Epithelial cell of proximal tubule (primary cell): ENCODE results near the gene UCP2. TPM values are rescaled to one million over a fixed set of nuclear protein-coding genes. Genes with fewer than 3 reads are reported as not detected.
A peak's percentile ranks its signal among the peaks of the same experiment; 100 is the strongest.
"Not testable (repeated sequence)": the region's sequence is repeated elsewhere in the genome, so short reads cannot be mapped to it uniquely, and the experiment has no call there.

Experiments used
- DNase-seq: peaks from one replicate; pipeline ENCODE4 v3.0.0-alpha.2; 2011; ENCODE audit warnings: low read depth
- H3K4me3 ChIP-seq: 2 replicates; pipeline ENCODE4 v1.5.1; 2011; ENCODE audit warnings: low read depth, mild to moderate bottlenecking, low read length
- total RNA-seq: library from RNA; depleted of rRNA; stranded (reverse); fragments of >200 nt; gene quantifications from 2 replicates; pipeline ENCODE4 v1.2.3, GENCODE V29; 2015
- TF ChIP-seq, protein P1 (sequence below): conservative IDR thresholded peaks from 2 replicates; pipeline ENCODE4 v1.5.1; 2012; ENCODE audit warnings: low read depth, mild to moderate bottlenecking, low read length

Gene UCP2
- total RNA-seq, 1 donor from 2014 or later, result 86.2 TPM

DNA sequence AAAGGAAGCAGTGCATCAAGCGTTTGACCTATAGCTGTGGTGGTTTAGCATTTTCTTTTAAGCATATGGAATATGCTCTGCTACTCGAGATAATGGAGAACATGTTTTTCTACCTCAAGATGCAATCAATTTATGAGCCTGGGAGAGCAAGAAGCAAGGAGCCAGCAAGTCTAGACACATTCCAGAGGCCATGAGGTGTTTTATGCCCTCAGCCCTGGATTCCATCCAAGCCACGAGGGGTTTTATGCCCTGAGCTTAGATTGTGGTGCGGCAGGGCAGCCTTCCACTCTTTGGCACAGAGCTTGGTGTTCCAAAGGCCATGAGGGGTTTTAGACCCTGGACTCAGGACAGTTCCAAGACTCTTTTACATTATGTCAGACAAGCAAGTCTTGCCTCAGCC lies 43.5 kb downstream of the UCP2 start:
- DNase-seq, result no peak
- H3K4me3 ChIP-seq, result no peak overlapping the region
- TF ChIP-seq, protein P1, sequence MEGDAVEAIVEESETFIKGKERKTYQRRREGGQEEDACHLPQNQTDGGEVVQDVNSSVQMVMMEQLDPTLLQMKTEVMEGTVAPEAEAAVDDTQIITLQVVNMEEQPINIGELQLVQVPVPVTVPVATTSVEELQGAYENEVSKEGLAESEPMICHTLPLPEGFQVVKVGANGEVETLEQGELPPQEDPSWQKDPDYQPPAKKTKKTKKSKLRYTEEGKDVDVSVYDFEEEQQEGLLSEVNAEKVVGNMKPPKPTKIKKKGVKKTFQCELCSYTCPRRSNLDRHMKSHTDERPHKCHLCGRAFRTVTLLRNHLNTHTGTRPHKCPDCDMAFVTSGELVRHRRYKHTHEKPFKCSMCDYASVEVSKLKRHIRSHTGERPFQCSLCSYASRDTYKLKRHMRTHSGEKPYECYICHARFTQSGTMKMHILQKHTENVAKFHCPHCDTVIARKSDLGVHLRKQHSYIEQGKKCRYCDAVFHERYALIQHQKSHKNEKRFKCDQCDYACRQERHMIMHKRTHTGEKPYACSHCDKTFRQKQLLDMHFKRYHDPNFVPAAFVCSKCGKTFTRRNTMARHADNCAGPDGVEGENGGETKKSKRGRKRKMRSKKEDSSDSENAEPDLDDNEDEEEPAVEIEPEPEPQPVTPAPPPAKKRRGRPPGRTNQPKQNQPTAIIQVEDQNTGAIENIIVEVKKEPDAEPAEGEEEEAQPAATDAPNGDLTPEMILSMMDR, result no peak

DNA sequence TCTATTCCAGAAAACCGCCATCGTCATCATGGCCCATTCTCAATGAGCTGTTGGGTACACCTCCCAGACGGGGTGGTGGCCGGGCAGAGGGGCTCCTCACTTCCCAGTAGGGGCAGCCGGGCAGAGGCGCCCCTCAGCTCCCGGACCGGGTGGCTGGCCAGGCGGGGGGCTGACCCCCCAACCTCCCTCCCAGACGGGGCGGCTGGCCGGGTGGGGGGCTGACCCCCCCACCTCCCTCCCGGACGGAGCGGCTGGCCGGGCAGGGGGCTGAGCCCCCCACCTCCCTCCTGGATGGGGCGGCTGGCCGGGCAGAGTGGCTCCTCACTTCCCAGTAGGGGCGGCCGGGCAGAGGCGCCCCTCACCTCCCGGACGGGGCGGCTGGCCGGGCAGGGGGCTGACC lies 46.6 kb downstream of the UCP2 start:
- not testable (repeated sequence) for DNase-seq, H3K4me3 ChIP-seq

DNA sequence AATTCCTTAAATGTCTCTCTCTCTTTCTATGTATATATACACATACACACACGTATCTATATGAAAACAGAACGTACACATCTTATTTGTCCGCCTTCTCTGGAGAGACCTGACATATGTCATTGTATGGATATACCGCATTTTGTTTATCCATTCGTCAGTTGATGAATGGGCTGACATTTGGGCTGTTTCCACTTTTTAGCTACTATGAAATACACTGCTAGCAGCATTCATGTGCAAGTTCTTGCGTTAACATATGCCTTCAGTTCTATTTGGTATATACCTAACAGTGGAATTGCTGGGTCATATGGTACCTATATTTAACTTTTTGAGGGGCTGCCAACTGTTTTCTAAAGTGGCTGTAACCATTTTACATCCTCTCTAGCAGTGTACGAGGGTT lies 49.9 kb downstream of the UCP2 start:
- TF ChIP-seq, protein P1, result no peak

GRCh38 chr11:73931951-73932350 lies 50.7 kb downstream of the UCP2 start:
- no peak for DNase-seq
- no peak overlapping the region for H3K4me3 ChIP-seq
- TF ChIP-seq, protein P1, result no peak

More for the DNA sequence above, 49.9 kb downstream of the UCP2 start:
- DNase-seq, result no peak
- no peak overlapping the region for H3K4me3 ChIP-seq

GRCh38 chr11:73931039-73931645 lies 51.5 kb downstream of the UCP2 start:
- DNase-seq, result no peak
- TF ChIP-seq, protein P1, result peak; percentile 71
- no peak overlapping the region for H3K4me3 ChIP-seq

- no peak overlapping the region for H3K4me3 ChIP-seq
- TF ChIP-seq, protein P1, result no peak
- no peak for DNase-seq
Measured at GRCh38 chr11:73929388-73929787, 53.3 kb downstream of the UCP2 start.

Other genes starting within 250 kb of the UCP2 start
- gene RAB6A, start 221.8 kb downstream of the UCP2 start, total RNA-seq, result 71.4 and 158 TPM in 2 replicates
- gene MRPL48, start 195.0 kb downstream of the UCP2 start, total RNA-seq, result 49.4 and 50.5 TPM in 2 replicates
- gene COA4, start 106.0 kb downstream of the UCP2 start, total RNA-seq, result 133 and 134 TPM in 2 replicates
- 6.0 and 6.5 TPM in 2 replicates for gene PAAF1, start 105.8 kb downstream of the UCP2 start, total RNA-seq
- gene DNAJB13, start 31.8 kb downstream of the UCP2 start, total RNA-seq, result 0.46 TPM in 1 of 2 replicates, not detected in the other
- gene UCP3, start 26.2 kb upstream of the UCP2 start, total RNA-seq, result 0.06 and 0.22 TPM in 2 replicates
- 15.1 and 24.6 TPM in 2 replicates for gene C2CD3, start 188.2 kb upstream of the UCP2 start, total RNA-seq
- gene PPME1, start 188.4 kb upstream of the UCP2 start, total RNA-seq, result 46.8 and 79.5 TPM in 2 replicates